Measurements from ENCODE around the gene RNF39.

The RNF39 gene

DNA sequence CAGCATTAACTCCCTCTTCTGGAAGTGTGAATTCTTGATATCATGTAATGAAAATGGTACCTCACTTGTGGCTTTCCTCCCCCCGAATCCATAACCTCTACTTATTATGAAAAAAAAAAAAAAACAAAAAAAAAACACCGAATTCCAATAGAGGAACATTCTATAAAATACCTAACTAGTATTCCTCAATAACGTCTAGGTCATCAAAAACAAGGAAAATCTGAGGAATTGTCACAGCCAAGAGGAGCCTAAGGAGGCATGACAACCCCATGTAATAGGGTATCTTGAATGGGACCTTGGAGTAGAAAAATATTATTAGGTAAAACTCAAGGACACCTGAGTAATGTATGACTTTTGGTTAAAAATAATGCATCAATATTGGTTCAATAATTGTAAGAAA is 53.4 kb downstream of the RNF39 start:
- TF ChIP-seq CTCF (IDR thresholded peaks at IDR 0.05; ENCODE audit: low read depth, low read length) = no peak
- no peak overlapping the region for H3K4me3 ChIP-seq (ENCODE audit: low read depth, low read length)

- H3K4me3 ChIP-seq (ENCODE audit: low read depth, low read length) = no peak overlapping the region
- no peak for TF ChIP-seq CTCF (IDR thresholded peaks at IDR 0.05; ENCODE audit: low read depth, low read length)
Observed at GRCh38 chr6:30020626-30021025, 54.9 kb downstream of the RNF39 start.
